ENCODE measurements around the gene ZNF19.

The ZNF19 gene

GRCh38 chr16:71489122-71489521 lies at the start of gene ZNF19:
TSS of gene ZNF19 (minus strand) at chr16:71489324. CDS start at chr16:71482114, 7,210 bp downstream.
- no peaks in the 10 kb centered on the region for H3K27me3 ChIP-seq (ENCODE audit: insufficient read depth, poor library complexity, severe bottlenecking)
- no peaks in the 10 kb centered on the region for H3K9me3 ChIP-seq (ENCODE audit: severe bottlenecking)
- no peak within 1 kb of the TSS for H3K4me3 ChIP-seq (ENCODE audit: severe bottlenecking)
- ATAC-seq (ENCODE audit: low read depth) (no peak), DNase-seq (ENCODE audit: low spot score) (no peak)
- no peak within 1 kb of the TSS for H3K27ac ChIP-seq (ENCODE audit: poor library complexity, severe bottlenecking)
- peaks cover 4% of the 10 kb centered on the region for H3K4me1 ChIP-seq (ENCODE audit: insufficient read depth, poor library complexity, severe bottlenecking)
- TF ChIP-seq CTCF (IDR thresholded peaks at IDR 0.05; ENCODE audit: poor library complexity, severe bottlenecking), result no peak
- no peaks in the 10 kb centered on the region for H3K36me3 ChIP-seq (ENCODE audit: low read depth)

- peak; percentile 70 for TF ChIP-seq CTCF (IDR thresholded peaks at IDR 0.05; ENCODE audit: poor library complexity, severe bottlenecking)
- Histone ChIP-seq H3K9me3 (ENCODE audit: severe bottlenecking) (no peaks in the 10 kb centered on the region), H3K27ac (ENCODE audit: poor library complexity, severe bottlenecking) (no peak overlapping the region), H3K4me3 (ENCODE audit: severe bottlenecking) (no peak overlapping the region), H3K27me3 (ENCODE audit: insufficient read depth, poor library complexity, severe bottlenecking) (peaks cover under 1% of the 10 kb centered on the region), H3K36me3 (ENCODE audit: low read depth) (no peaks in the 10 kb centered on the region), H3K4me1 (ENCODE audit: insufficient read depth, poor library complexity, severe bottlenecking) (no peaks in the 10 kb centered on the region)
- peak; percentile 86 for ATAC-seq (ENCODE audit: low read depth)
- no peak for DNase-seq (ENCODE audit: low spot score)
Observed at GRCh38 chr16:71537643-71538042, 48.5 kb upstream of the ZNF19 start.

GRCh38 chr16:71536752-71537499 lies 47.8 kb upstream of the ZNF19 start:
- no peaks in the 10 kb centered on the region for H3K36me3 ChIP-seq (ENCODE audit: low read depth)
- ATAC-seq (ENCODE audit: low read depth) (no peak), DNase-seq (ENCODE audit: low spot score) (no peak)
- H3K9me3 ChIP-seq (ENCODE audit: severe bottlenecking), result no peaks in the 10 kb centered on the region
- H3K27me3 ChIP-seq (ENCODE audit: insufficient read depth, poor library complexity, severe bottlenecking), result peaks cover 2% of the 10 kb centered on the region
- TF ChIP-seq CTCF (IDR thresholded peaks at IDR 0.05; ENCODE audit: poor library complexity, severe bottlenecking), result no peak
- H3K4me1 ChIP-seq (ENCODE audit: insufficient read depth, poor library complexity, severe bottlenecking), result no peaks in the 10 kb centered on the region
- no peak overlapping the region for H3K4me3 ChIP-seq (ENCODE audit: severe bottlenecking)
- H3K27ac ChIP-seq (ENCODE audit: poor library complexity, severe bottlenecking), result no peak overlapping the region

- no peak for TF ChIP-seq CTCF (IDR thresholded peaks at IDR 0.05; ENCODE audit: poor library complexity, severe bottlenecking)
- no peak for ATAC-seq (ENCODE audit: low read depth)
Observed at GRCh38 chr16:71532366-71532765, 43.2 kb upstream of the ZNF19 start.

GRCh38 chr16:71528863-71529262 lies 39.7 kb upstream of the ZNF19 start:
- DNase-seq (ENCODE audit: low spot score) (no peak), ATAC-seq (ENCODE audit: low read depth) (no peak)
- H3K9me3 ChIP-seq (ENCODE audit: severe bottlenecking), result no peaks in the 10 kb centered on the region
- TF ChIP-seq CTCF (IDR thresholded peaks at IDR 0.05; ENCODE audit: poor library complexity, severe bottlenecking), result no peak
- peaks cover 12% of the 10 kb centered on the region for H3K4me1 ChIP-seq (ENCODE audit: insufficient read depth, poor library complexity, severe bottlenecking)
- H3K27ac ChIP-seq (ENCODE audit: poor library complexity, severe bottlenecking), result no peak overlapping the region
- no peaks in the 10 kb centered on the region for H3K36me3 ChIP-seq (ENCODE audit: low read depth)
- H3K4me3 ChIP-seq (ENCODE audit: severe bottlenecking), result no peak overlapping the region
- peaks cover 2% of the 10 kb centered on the region for H3K27me3 ChIP-seq (ENCODE audit: insufficient read depth, poor library complexity, severe bottlenecking)

More at GRCh38 chr16:71532366-71532765, 43.2 kb upstream of the ZNF19 start:
- H3K9me3 ChIP-seq (ENCODE audit: severe bottlenecking), result no peaks in the 10 kb centered on the region
- H3K27ac ChIP-seq (ENCODE audit: poor library complexity, severe bottlenecking), result no peak overlapping the region
- H3K27me3 ChIP-seq (ENCODE audit: insufficient read depth, poor library complexity, severe bottlenecking), result peaks cover 2% of the 10 kb centered on the region
- no peaks in the 10 kb centered on the region for H3K4me1 ChIP-seq (ENCODE audit: insufficient read depth, poor library complexity, severe bottlenecking)
- H3K36me3 ChIP-seq (ENCODE audit: low read depth), result no peaks in the 10 kb centered on the region
- DNase-seq (ENCODE audit: low spot score), result no peak
- no peak overlapping the region for H3K4me3 ChIP-seq (ENCODE audit: severe bottlenecking)

Data from RWPE2 (cell line).